Neural cell (in vitro differentiated cells): ENCODE measurements around the gene LZTR1. TPM values are rescaled to one million over a fixed set of nuclear protein-coding genes. Genes with fewer than 3 reads are reported as not detected.

Experiments
- H2AFZ ChIP-seq: fragments of 200-600, 300-800 bp; sonication (generic), shearing (Covaris generic); 2 replicates; pipeline ENCODE4 v1.6.0; 2014; ENCODE audit warnings: low read depth, mild to moderate bottlenecking, antibody characterized with exemption, low read length, moderate library complexity
- H3F3A ChIP-seq: fragments of 200-600 bp; shearing (Covaris generic); 2 replicates; pipeline ENCODE4 v1.6.1; 2016; ENCODE audit warnings: mild to moderate bottlenecking, moderate library complexity, mixed read lengths, antibody characterized with exemption, low read length; ENCODE audit not compliant: insufficient read depth, poor library complexity, severe bottlenecking
- H3K27ac ChIP-seq: fragments of 200-600, 300-800 bp; sonication (generic), shearing (Covaris generic); 2 replicates; pipeline ENCODE4 v1.5.1; 2014; ENCODE audit warnings: mild to moderate bottlenecking, low read length, moderate library complexity
- H3K27me3 ChIP-seq: fragments of 300-800, 200-600 bp; sonication (generic), shearing (Covaris generic); 2 replicates; pipeline ENCODE4 v1.6.0; 2014; ENCODE audit warnings: mild to moderate bottlenecking, low read depth, low read length, moderate library complexity; ENCODE audit not compliant: insufficient read depth
- H3K36me3 ChIP-seq: fragments of 300-800, 200-600 bp; sonication (generic), shearing (Covaris generic); 2 replicates; pipeline ENCODE4 v1.5.1; 2014; ENCODE audit warnings: mild to moderate bottlenecking, antibody characterized with exemption, low read length, moderate library complexity; ENCODE audit not compliant: insufficient read depth
- H3K4me2 ChIP-seq: fragments of 300-800, 200-600 bp; sonication (generic), shearing (Covaris generic); 2 replicates; pipeline ENCODE4 v1.6.0; 2014; ENCODE audit warnings: mild to moderate bottlenecking, low read length
- H3K4me3 ChIP-seq: fragments of 300-800, 200-600 bp; sonication (generic), shearing (Covaris generic); 2 replicates; pipeline ENCODE4 v1.5.1; 2014; ENCODE audit warnings: mild to moderate bottlenecking, low read length, moderate library complexity
- H3K79me2 ChIP-seq: fragments of 200-600 bp; shearing (Covaris generic); replicated peaks from 2 replicates; pipeline ENCODE4 v1.6.0; 2014; ENCODE audit warnings: mild to moderate bottlenecking, low read length, moderate library complexity; ENCODE audit not compliant: insufficient read depth
- H3K9ac ChIP-seq: fragments of 300-800, 200-600 bp; sonication (generic), shearing (Covaris generic); 2 replicates; pipeline ENCODE4 v1.6.1; 2016; ENCODE audit warnings: mild to moderate bottlenecking, low read length, mixed read lengths
- H3K9me2 ChIP-seq: fragments of 200-600 bp; shearing (Covaris generic); 2 replicates; pipeline ENCODE4 v1.6.1; 2016; ENCODE audit warnings: mild to moderate bottlenecking, low read length, mixed read lengths; ENCODE audit not compliant: insufficient read depth
- H3K9me3 ChIP-seq: fragments of 200-600, 300-800 bp; sonication (generic), shearing (Covaris generic); 2 replicates; pipeline ENCODE4 v1.6.1; 2016; ENCODE audit warnings: mild to moderate bottlenecking, mixed run types, low read length, moderate library complexity, mixed read lengths
- H4K20me1 ChIP-seq: fragments of 200-600 bp; shearing (Covaris generic); 2 replicates; pipeline ENCODE4 v1.6.1; 2016; ENCODE audit warnings: mild to moderate bottlenecking, mixed run types; ENCODE audit not compliant: insufficient read depth
- CTCF ChIP-seq: fragments of 450-650 bp; IDR thresholded peaks from 2 replicates; pipeline ENCODE4 v1.5.1; 2014; ENCODE audit warnings: antibody characterized with exemption, mild to moderate bottlenecking, moderate library complexity; ENCODE audit not compliant: poor library complexity, severe bottlenecking
- EP300 ChIP-seq: fragments of 450-650 bp; conservative IDR thresholded peaks from 2 replicates; pipeline ENCODE4 v1.6.1; 2014; ENCODE audit warnings: antibody characterized with exemption, mild to moderate bottlenecking, moderate library complexity; ENCODE audit not compliant: poor library complexity, severe bottlenecking
- EZH2 ChIP-seq: fragments of 200-600, 300-800 bp; shearing (Covaris generic), sonication (generic); IDR thresholded peaks from 2 replicates; pipeline ENCODE4 v1.6.1; 2014; ENCODE audit warnings: antibody characterized with exemption, low read length, borderline replicate concordance, mild to moderate bottlenecking; ENCODE audit not compliant: insufficient read depth, poor library complexity, severe bottlenecking
- MXI1 ChIP-seq: fragments of 450-650 bp; conservative IDR thresholded peaks from 2 replicates; pipeline ENCODE4 v1.6.1; 2014; ENCODE audit warnings: antibody characterized with exemption, mild to moderate bottlenecking; ENCODE audit not compliant: poor library complexity, severe bottlenecking
- POLR2AphosphoS5 ChIP-seq: IDR thresholded peaks from 2 replicates; pipeline ENCODE4 v1.6.1; 2012
- RAD21 ChIP-seq: fragments of 450-650 bp; conservative IDR thresholded peaks from 2 replicates; pipeline ENCODE4 v1.6.1; 2014; ENCODE audit warnings: antibody characterized with exemption, mild to moderate bottlenecking, moderate library complexity
- REST ChIP-seq: IDR thresholded peaks from 2 replicates; pipeline ENCODE4 v1.6.1; 2012; ENCODE audit warnings: borderline replicate concordance
- SMC3 ChIP-seq: fragments of 450-650 bp; conservative IDR thresholded peaks from 2 replicates; pipeline ENCODE4 v1.6.1; 2014; ENCODE audit warnings: antibody characterized with exemption, mild to moderate bottlenecking, moderate library complexity; ENCODE audit not compliant: poor library complexity
- TAF1 ChIP-seq: IDR thresholded peaks from 2 replicates; pipeline ENCODE4 v1.6.1; 2012; ENCODE audit warnings: low read depth
- polyA plus RNA-seq: library from polyadenylated mRNA; depleted of rRNA; stranded (reverse); fragments of >200 nt; gene quantifications from 2 replicates; pipeline ENCODE4 v1.2.3, GENCODE V29; 2014

Gene LZTR1
- polyA plus RNA-seq, 1 donor from 2014 or later: 114 TPM

- H3K4me3 ChIP-seq: no peak overlapping the region
- H3K27ac ChIP-seq: no peak overlapping the region
- H3K36me3 ChIP-seq: no peaks in the 10 kb centered on the region
- H2AFZ ChIP-seq: no peak overlapping the region
- no peak overlapping the region for H3K4me2 ChIP-seq
- no peaks in the 10 kb centered on the region for H3K9me3 ChIP-seq
- no peak overlapping the region for H3K9ac ChIP-seq
- no peak for TF ChIP-seq CTCF
- TF ChIP-seq POLR2AphosphoS5: no peak
- no peak for TF ChIP-seq EP300
- TF ChIP-seq EZH2: no peak
- TF ChIP-seq SMC3: no peak
- TF ChIP-seq MXI1: no peak
- no peak for TF ChIP-seq TAF1
- no peak for TF ChIP-seq RAD21
- no peak for TF ChIP-seq REST
- H4K20me1 ChIP-seq: no peaks in the 10 kb centered on the region
- H3K79me2 ChIP-seq: no peaks in the 10 kb centered on the region
- H3K9me2 ChIP-seq: no peaks in the 10 kb centered on the region
- H3K27me3 ChIP-seq: peaks cover 3% of the 10 kb centered on the region
- H3F3A ChIP-seq: no peaks in the 10 kb centered on the region
Measured at GRCh38 chr22:21026783-21027692, 44.9 kb downstream of the LZTR1 start.

GRCh38 chr22:21028277-21029251 lies 46.5 kb downstream of the LZTR1 start:
- H2AFZ ChIP-seq: no peak overlapping the region
- H3K27ac ChIP-seq: no peak overlapping the region

More at GRCh38 chr22:21028277-21029251, 46.5 kb downstream of the LZTR1 start:
- H3K4me3 ChIP-seq: no peak overlapping the region
- H3K9me2 ChIP-seq: no peaks in the 10 kb centered on the region
- no peaks in the 10 kb centered on the region for H3K79me2 ChIP-seq
- no peaks in the 10 kb centered on the region for H3K36me3 ChIP-seq
- no peak for TF ChIP-seq CTCF
- no peak for TF ChIP-seq EZH2
- TF ChIP-seq TAF1: no peak
- TF ChIP-seq POLR2AphosphoS5: no peak
- no peak for TF ChIP-seq EP300
- no peak for TF ChIP-seq SMC3
- no peak for TF ChIP-seq RAD21
- TF ChIP-seq MXI1: no peak
- TF ChIP-seq REST: no peak
- H3F3A ChIP-seq: no peaks in the 10 kb centered on the region
- H3K9me3 ChIP-seq: no peaks in the 10 kb centered on the region
- H4K20me1 ChIP-seq: no peaks in the 10 kb centered on the region
- no peak overlapping the region for H3K9ac ChIP-seq
- H3K27me3 ChIP-seq: peaks cover 4% of the 10 kb centered on the region
- H3K4me2 ChIP-seq: no peak overlapping the region
